PFSK-1 (cell line): ENCODE data around the gene PEAK1.

Source experiments
- FOXP2 ChIP-seq: optimal IDR thresholded peaks from 2 replicates; pipeline ENCODE3; 2011; ENCODE audit warnings: borderline replicate concordance, control low read depth, inconsistent platforms; ENCODE audit not compliant: insufficient read depth; ENCODE audit errors: extremely low read length, extremely low read depth
- POLR2AphosphoS5 ChIP-seq: IDR thresholded peaks from 2 replicates; pipeline ENCODE4 v1.6.1; 2012; ENCODE audit warnings: low read depth, mild to moderate bottlenecking, control low read depth, low read length, moderate library complexity
- SIN3A ChIP-seq: IDR thresholded peaks from 2 replicates; pipeline ENCODE4 v1.6.1; 2012; ENCODE audit warnings: mild to moderate bottlenecking, low read length, moderate library complexity, borderline replicate concordance; ENCODE audit not compliant: insufficient read depth
- TAF1 ChIP-seq: IDR thresholded peaks from 2 replicates; pipeline ENCODE4 v1.6.1; 2012; ENCODE audit warnings: low read length, control low read depth, borderline replicate concordance; ENCODE audit not compliant: insufficient read depth
- TF ChIP-seq, protein P1 (sequence below), 2 experiments: IDR thresholded peaks; 2 replicates each; pipeline versions ENCODE4 v1.6.1 to v1.8.0; 2011 to 2012; ENCODE audit warnings: low read depth in 2 of 2, low read length in 2 of 2, control low read depth in 1 of 2, inconsistent platforms in 1 of 2, mild to moderate bottlenecking in 1 of 2, moderate library complexity in 1 of 2; ENCODE audit not compliant: insufficient read depth in 1 of 2

PEAK1 gene

GRCh38 chr15:77395013-77395774, 24.7 kb downstream of the PEAK1 start:
- TF ChIP-seq FOXP2 (no peak), SIN3A (no peak), POLR2AphosphoS5 (no peak), TAF1 (no peak)
- TF ChIP-seq, protein P1, sequence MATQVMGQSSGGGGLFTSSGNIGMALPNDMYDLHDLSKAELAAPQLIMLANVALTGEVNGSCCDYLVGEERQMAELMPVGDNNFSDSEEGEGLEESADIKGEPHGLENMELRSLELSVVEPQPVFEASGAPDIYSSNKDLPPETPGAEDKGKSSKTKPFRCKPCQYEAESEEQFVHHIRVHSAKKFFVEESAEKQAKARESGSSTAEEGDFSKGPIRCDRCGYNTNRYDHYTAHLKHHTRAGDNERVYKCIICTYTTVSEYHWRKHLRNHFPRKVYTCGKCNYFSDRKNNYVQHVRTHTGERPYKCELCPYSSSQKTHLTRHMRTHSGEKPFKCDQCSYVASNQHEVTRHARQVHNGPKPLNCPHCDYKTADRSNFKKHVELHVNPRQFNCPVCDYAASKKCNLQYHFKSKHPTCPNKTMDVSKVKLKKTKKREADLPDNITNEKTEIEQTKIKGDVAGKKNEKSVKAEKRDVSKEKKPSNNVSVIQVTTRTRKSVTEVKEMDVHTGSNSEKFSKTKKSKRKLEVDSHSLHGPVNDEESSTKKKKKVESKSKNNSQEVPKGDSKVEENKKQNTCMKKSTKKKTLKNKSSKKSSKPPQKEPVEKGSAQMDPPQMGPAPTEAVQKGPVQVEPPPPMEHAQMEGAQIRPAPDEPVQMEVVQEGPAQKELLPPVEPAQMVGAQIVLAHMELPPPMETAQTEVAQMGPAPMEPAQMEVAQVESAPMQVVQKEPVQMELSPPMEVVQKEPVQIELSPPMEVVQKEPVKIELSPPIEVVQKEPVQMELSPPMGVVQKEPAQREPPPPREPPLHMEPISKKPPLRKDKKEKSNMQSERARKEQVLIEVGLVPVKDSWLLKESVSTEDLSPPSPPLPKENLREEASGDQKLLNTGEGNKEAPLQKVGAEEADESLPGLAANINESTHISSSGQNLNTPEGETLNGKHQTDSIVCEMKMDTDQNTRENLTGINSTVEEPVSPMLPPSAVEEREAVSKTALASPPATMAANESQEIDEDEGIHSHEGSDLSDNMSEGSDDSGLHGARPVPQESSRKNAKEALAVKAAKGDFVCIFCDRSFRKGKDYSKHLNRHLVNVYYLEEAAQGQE (IDR thresholded peaks at IDR 0.05; ENCODE audit: insufficient read depth in 1 of 2, low read depth in 2 of 2, low read length in 2 of 2) = no peak

- no peak for TF ChIP-seq POLR2AphosphoS5
- no peak for TF ChIP-seq FOXP2
- TF ChIP-seq TAF1 = no peak
- TF ChIP-seq SIN3A = no peak
- TF ChIP-seq, protein P1 (IDR thresholded peaks at IDR 0.05; ENCODE audit: insufficient read depth in 1 of 2, low read depth in 2 of 2, low read length in 2 of 2) = no peak
Measured at GRCh38 chr15:77393471-77393840, 26.4 kb downstream of the PEAK1 start.

DNA sequence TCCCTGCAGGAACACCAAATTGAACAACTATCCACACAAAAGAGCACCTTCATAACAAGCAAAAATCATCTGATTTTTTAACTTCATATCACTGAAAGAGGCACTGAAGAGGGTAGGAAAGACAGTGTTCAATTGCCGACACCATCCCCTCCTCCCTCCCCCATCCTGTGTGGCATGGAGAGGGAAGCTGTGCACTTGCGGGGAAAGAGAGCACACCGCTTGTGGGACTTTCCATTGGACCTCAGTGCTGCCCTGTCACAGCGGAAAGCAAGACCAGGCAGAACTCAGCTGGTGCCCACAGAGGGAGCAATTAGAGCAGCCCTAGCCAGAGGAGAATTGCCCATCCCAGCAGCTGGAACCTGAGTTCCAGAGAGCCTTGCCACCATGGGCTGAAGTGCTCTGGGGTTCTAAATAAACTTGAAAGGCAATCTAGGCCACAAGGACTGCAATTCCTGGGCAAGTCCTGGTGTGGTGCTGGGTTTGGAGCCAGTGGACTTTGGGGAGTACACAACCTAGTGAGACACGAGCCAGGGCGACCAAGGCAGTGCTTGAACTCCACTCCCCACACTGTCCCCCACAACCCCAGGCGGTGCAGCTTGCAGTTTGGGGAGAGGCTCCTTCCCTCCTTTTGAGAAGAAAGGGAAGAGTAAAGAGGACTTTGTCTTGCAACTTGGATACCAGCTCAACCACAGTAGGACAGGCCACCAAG, 27.0 kb downstream of the PEAK1 start:
- TF ChIP-seq, protein P1 (IDR thresholded peaks at IDR 0.05; ENCODE audit: insufficient read depth in 1 of 2, low read depth in 2 of 2, low read length in 2 of 2) = no peak
- no peak for TF ChIP-seq TAF1

GRCh38 chr15:77391372-77391951, 28.4 kb downstream of the PEAK1 start:
- TF ChIP-seq, protein P1 (IDR thresholded peaks at IDR 0.05; ENCODE audit: insufficient read depth in 1 of 2, low read depth in 2 of 2, low read length in 2 of 2) = no peak
- TF ChIP-seq FOXP2 (no peak), POLR2AphosphoS5 (no peak), SIN3A (no peak), TAF1 (no peak)
